Neutrophil (primary cell): Measurements from ENCODE around the gene RHPN2.
A peak's percentile ranks its signal among the peaks of the same experiment; 100 is the strongest.

Experiments used
- H3K27ac ChIP-seq: fragments of 200-600 bp; sonication (generic); 2 replicates; pipeline ENCODE4 v1.5.1; 2016; ENCODE audit warnings: mild to moderate bottlenecking, moderate library complexity
- H3K27me3 ChIP-seq: fragments of 200-600 bp; sonication (generic); 2 replicates; pipeline ENCODE4 v1.6.0; 2016; ENCODE audit warnings: mild to moderate bottlenecking
- H3K36me3 ChIP-seq: fragments of 200-600 bp; sonication (generic); 2 replicates; pipeline ENCODE4 v1.5.1; 2017
- H3K4me1 ChIP-seq, 2 experiments: fragments of 200-600 bp in 1 of 2; sonication (generic) in 1 of 2; 1 replicate in 1 of 2; 2 replicates in 1 of 2; pipeline versions ENCODE4 v1.5.1 to v1.6.1; 2013 to 2016; ENCODE audit warnings: low read depth in 1 of 2, low read length in 1 of 2, mild to moderate bottlenecking in 1 of 2, moderate library complexity in 1 of 2; ENCODE audit not compliant: control insufficient read depth in 1 of 2, insufficient read depth in 1 of 2
- H3K4me3 ChIP-seq, 2 experiments: fragments of 200-600 bp in 1 of 2; sonication (generic) in 1 of 2; 1 replicate in 1 of 2; 2 replicates in 1 of 2; pipeline ENCODE4 v1.5.1; 2013 to 2016; ENCODE audit warnings: low read depth in 1 of 2, low read length in 1 of 2, mild to moderate bottlenecking in 1 of 2, moderate library complexity in 1 of 2
- H3K9me3 ChIP-seq: fragments of 200-600 bp; sonication (generic); 2 replicates; pipeline ENCODE4 v1.5.1; 2016
- CTCF ChIP-seq: fragments of 200-600 bp; sonication (generic); IDR thresholded peaks from 2 replicates; pipeline ENCODE4 v1.5.1; 2016; ENCODE audit warnings: antibody characterized with exemption

Gene RHPN2

GRCh38 chr19:33064792-33065550 is at the start of gene RHPN2:
TSS of gene RHPN2 (minus strand) at chr19:33064888. CDS start at chr19:33064852, 36 bp downstream.
- Histone ChIP-seq H3K4me3 (peak within 1 kb of the TSS in 1 of 2 experiments; percentile 24), H3K36me3 (no peaks in the 10 kb centered on the region), H3K27me3 (peaks cover 99% of the 10 kb centered on the region), H3K9me3 (no peaks in the 10 kb centered on the region), H3K4me1 (peaks cover 0 to 11% of the 10 kb centered on the region in 2 experiments), H3K27ac (no peak within 1 kb of the TSS)
- TF ChIP-seq CTCF: no peak

GRCh38 chr19:33114312-33114711 is 49.6 kb upstream of the RHPN2 start:
- no peak for TF ChIP-seq CTCF
- no peaks in the 10 kb centered on the region for H3K4me1 ChIP-seq
- no peaks in the 10 kb centered on the region for H3K9me3 ChIP-seq
- H3K36me3 ChIP-seq: peaks cover 84% of the 10 kb centered on the region
- no peak overlapping the region for H3K27ac ChIP-seq
- H3K4me3 ChIP-seq: no peak overlapping the region
- H3K27me3 ChIP-seq: no peaks in the 10 kb centered on the region

- Histone ChIP-seq H3K9me3 (no peaks in the 10 kb centered on the region), H3K27ac (no peak overlapping the region), H3K4me1 (no peaks in the 10 kb centered on the region), H3K36me3 (peaks cover 84% of the 10 kb centered on the region), H3K27me3 (no peaks in the 10 kb centered on the region), H3K4me3 (no peak overlapping the region)
- no peak for TF ChIP-seq CTCF
These were observed 46.9 kb upstream of the RHPN2 start for GRCh38 chr19:33111587-33111986.

GRCh38 chr19:33110137-33110910 is 45.6 kb upstream of the RHPN2 start:
- Histone ChIP-seq H3K36me3 (peaks cover 82% of the 10 kb centered on the region), H3K4me1 (no peaks in the 10 kb centered on the region)
- TF ChIP-seq CTCF: no peak

GRCh38 chr19:33108161-33108560 is 43.5 kb upstream of the RHPN2 start:
- H3K4me3 ChIP-seq: no peak overlapping the region
- peaks cover 76% of the 10 kb centered on the region for H3K36me3 ChIP-seq
- no peaks in the 10 kb centered on the region for H3K9me3 ChIP-seq
- H3K27ac ChIP-seq: no peak overlapping the region
- no peaks in the 10 kb centered on the region for H3K27me3 ChIP-seq
- no peak for TF ChIP-seq CTCF
- no peaks in the 10 kb centered on the region for H3K4me1 ChIP-seq

More at GRCh38 chr19:33110137-33110910, 45.6 kb upstream of the RHPN2 start:
- no peak overlapping the region for H3K27ac ChIP-seq
- no peak overlapping the region for H3K4me3 ChIP-seq
- H3K9me3 ChIP-seq: no peaks in the 10 kb centered on the region
- no peaks in the 10 kb centered on the region for H3K27me3 ChIP-seq
